H1 (cell line): ENCODE measurements around the gene VIPR2. TPM values are rescaled to one million over a fixed set of nuclear protein-coding genes. Genes with fewer than 3 reads are reported as not detected.

Source experiments
- CTCF ChIA-PET: fragments of 300-600 bp; sonication (Branson Sonifier 250); formaldehyde crosslinking; loops from one replicate; lab custom pipeline; 2021; ENCODE audit not compliant: partially characterized antibody; lab: Charles Lee
- POLR2A ChIA-PET: fragments of 300-600 bp; sonication (Branson Sonifier 250); formaldehyde crosslinking; loops from one replicate; lab custom pipeline; 2021; ENCODE audit warnings: inconsistent platforms; ENCODE audit not compliant: partially characterized antibody; lab: Charles Lee
- DNase-seq, 2 experiments: peaks; one replicate each; pipeline versions ENCODE4 v3.0.0 to v3.0.0-alpha.2; 2010 to 2022; ENCODE audit warnings: low spot score in 2 of 2, low read depth in 1 of 2, mixed read lengths in 1 of 2
- FAIRE-seq: peaks from 2 replicates; lab custom pipeline; 2011; peaks lifted over from hg19 to GRCh38; lab: Jason Lieb, UNC
- H2AFZ ChIP-seq: 2 replicates; pipeline ENCODE4 v1.8.1; 2012; ENCODE audit warnings: low read length, inconsistent platforms
- H2AK5ac ChIP-seq: 2 replicates; pipeline ENCODE4 v1.6.1; 2013; ENCODE audit warnings: low read depth, low read length
- H2BK120ac ChIP-seq: replicated peaks from 2 replicates; pipeline ENCODE3; 2013; ENCODE audit warnings: low read depth, low read length, inconsistent platforms
- H2BK12ac ChIP-seq: 2 replicates; pipeline ENCODE4 v1.6.1; 2013; ENCODE audit warnings: low read depth, low read length
- H2BK15ac ChIP-seq: 2 replicates; pipeline ENCODE4 v1.6.1; 2013; ENCODE audit warnings: low read length
- H2BK20ac ChIP-seq: 2 replicates; pipeline ENCODE4 v1.6.1; 2013; ENCODE audit warnings: low read length
- H2BK5ac ChIP-seq: 2 replicates; pipeline ENCODE4 v1.6.1; 2013; ENCODE audit warnings: low read depth, low read length
- H3K14ac ChIP-seq: 2 replicates; pipeline ENCODE4 v1.6.1; 2013; ENCODE audit warnings: inconsistent platforms; ENCODE audit not compliant: insufficient read length
- H3K18ac ChIP-seq: 2 replicates; pipeline ENCODE4 v1.6.1; 2013; ENCODE audit warnings: low read length; ENCODE audit errors: extremely low read depth
- H3K23ac ChIP-seq: 2 replicates; pipeline ENCODE4 v1.6.1; 2013; ENCODE audit warnings: inconsistent platforms; ENCODE audit not compliant: insufficient read length
- H3K23me2 ChIP-seq: 2 replicates; pipeline ENCODE4 v1.6.1; 2013; ENCODE audit warnings: low read depth, low read length
- H3K27ac ChIP-seq: 2 replicates; pipeline ENCODE4 v1.6.1; 2011; ENCODE audit warnings: low read depth, low read length, inconsistent platforms
- H3K27me3 ChIP-seq, 4 experiments: replicated peaks in 1 of 4; 1 replicate in 1 of 4; 2 replicates in 3 of 4; pipeline versions ENCODE4 v1.6.1 to v1.8.1; 2011 to 2013; ENCODE audit warnings: low read length in 3 of 4, mild to moderate bottlenecking in 3 of 4, inconsistent platforms in 2 of 4, mixed read lengths in 2 of 4, moderate library complexity in 1 of 4; ENCODE audit not compliant: control insufficient read depth in 3 of 4, insufficient read depth in 3 of 4; ENCODE audit errors: extremely low read depth in 1 of 4
- H3K36me3 ChIP-seq, 4 experiments: 2 replicates each; pipeline versions ENCODE4 v1.6.1 to v1.8.1; 2011 to 2013; ENCODE audit warnings: mild to moderate bottlenecking in 4 of 4, low read length in 3 of 4, moderate library complexity in 2 of 4, control low read depth in 1 of 4, inconsistent platforms in 1 of 4; ENCODE audit not compliant: insufficient read depth in 4 of 4, control insufficient read depth in 2 of 4
- H3K4ac ChIP-seq: replicated peaks from 2 replicates; pipeline ENCODE3; 2013; ENCODE audit warnings: low read length, low read depth, mixed read lengths, inconsistent platforms; ENCODE audit not compliant: insufficient read length
- H3K4me1 ChIP-seq, 4 experiments: replicated peaks in 1 of 4; 1 replicate in 1 of 4; 2 replicates in 3 of 4; pipeline versions ENCODE4 v1.6.1 to v1.8.1; 2011 to 2013; ENCODE audit warnings: low read length in 3 of 4, inconsistent platforms in 2 of 4, mixed read lengths in 1 of 4; ENCODE audit not compliant: insufficient read depth in 4 of 4, control insufficient read depth in 3 of 4
- H3K4me2 ChIP-seq, 2 experiments: 2 replicates each; pipeline versions ENCODE4 v1.6.1 to v1.8.1; 2011 to 2013; ENCODE audit warnings: low read depth in 2 of 2, low read length in 2 of 2, control low read depth in 1 of 2, inconsistent platforms in 1 of 2, mild to moderate bottlenecking in 1 of 2; ENCODE audit not compliant: insufficient read depth in 1 of 2
- H3K4me3 ChIP-seq, 4 experiments: fragments of 200-600, 300-600 bp in 1 of 4; sonication (generic), shearing (Covaris generic), sonication (Bioruptor Twin) in 1 of 4; 2 replicates each; pipeline versions ENCODE4 v1.5.1 to v1.8.1; 2011 to 2016; ENCODE audit warnings: low read length in 4 of 4, low read depth in 3 of 4, control low read depth in 2 of 4, inconsistent platforms in 2 of 4, mild to moderate bottlenecking in 2 of 4, mixed read lengths in 1 of 4, moderate library complexity in 1 of 4; ENCODE audit not compliant: insufficient read depth in 2 of 4; ENCODE audit errors: extremely low read depth in 1 of 4
- H3K56ac ChIP-seq: replicated peaks from 2 replicates; pipeline ENCODE3; 2013; ENCODE audit warnings: low read depth, mild to moderate bottlenecking, mixed read lengths, low read length, inconsistent platforms; ENCODE audit not compliant: insufficient read length
- H3K79me1 ChIP-seq: 2 replicates; pipeline ENCODE4 v1.6.1; 2013; ENCODE audit warnings: low read depth, low read length, control low read depth
- H3K79me2 ChIP-seq, 2 experiments: 2 replicates each; pipeline versions ENCODE4 v1.6.1 to v1.8.1; 2012 to 2013; ENCODE audit warnings: low read length in 2 of 2, mild to moderate bottlenecking in 2 of 2, inconsistent platforms in 1 of 2; ENCODE audit not compliant: insufficient read depth in 2 of 2, control insufficient read depth in 1 of 2
- H3K9ac ChIP-seq, 4 experiments: replicated peaks in 1 of 4; 1 replicate in 1 of 4; 2 replicates in 3 of 4; pipeline versions ENCODE4 v1.6.1 to v1.8.1; 2011 to 2013; ENCODE audit warnings: low read depth in 3 of 4, low read length in 3 of 4, control low read depth in 2 of 4, mild to moderate bottlenecking in 2 of 4, moderate library complexity in 2 of 4, inconsistent platforms in 1 of 4; ENCODE audit errors: extremely low read depth in 1 of 4
- H3K9me3 ChIP-seq, 2 experiments: 2 replicates each; pipeline versions ENCODE4 v1.6.1 to v1.8.1; 2012 to 2013; ENCODE audit warnings: mild to moderate bottlenecking in 2 of 2, moderate library complexity in 2 of 2, control low read depth in 1 of 2, inconsistent platforms in 1 of 2, low read depth in 1 of 2, low read length in 1 of 2, mixed read lengths in 1 of 2; ENCODE audit not compliant: insufficient read depth in 2 of 2
- H4K20me1 ChIP-seq, 2 experiments: replicated peaks in 1 of 2; 2 replicates each; pipeline versions ENCODE3 to v1.8.1; 2011 to 2013; ENCODE audit warnings: inconsistent platforms in 2 of 2, low read length in 2 of 2, mild to moderate bottlenecking in 1 of 2; ENCODE audit not compliant: insufficient read depth in 2 of 2, control insufficient read depth in 1 of 2
- H4K5ac ChIP-seq: 2 replicates; pipeline ENCODE4 v1.6.1; 2013; ENCODE audit warnings: low read length, low read depth, mixed read lengths, inconsistent platforms; ENCODE audit not compliant: insufficient read length
- H4K8ac ChIP-seq: 2 replicates; pipeline ENCODE4 v1.8.0; 2013; ENCODE audit warnings: mild to moderate bottlenecking, moderate library complexity, low read length, inconsistent platforms; ENCODE audit not compliant: insufficient read depth; ENCODE audit errors: extremely low read depth
- H4K91ac ChIP-seq: replicated peaks from 2 replicates; pipeline ENCODE3; 2013; ENCODE audit warnings: low read length, mixed read lengths, inconsistent platforms; ENCODE audit not compliant: insufficient read length
- ASH2L ChIP-seq: fragments of 200-600, 300-600 bp; sonication (generic); IDR thresholded peaks from one replicate; pipeline ENCODE4 v1.7.1; 2017; ENCODE audit warnings: low read length
- CTCF ChIP-seq, 3 experiments: IDR thresholded peaks; 1 replicate in 2 of 3; 2 replicates in 1 of 3; pipeline versions ENCODE4 v1.5.1 to v1.6.1; 2011; ENCODE audit warnings: low read length in 3 of 3, mild to moderate bottlenecking in 3 of 3, inconsistent platforms in 2 of 3, low read depth in 1 of 3, moderate library complexity in 1 of 3; ENCODE audit not compliant: insufficient read depth in 1 of 3; ENCODE audit errors: control extremely low read depth in 1 of 3
- JUN ChIP-seq: IDR thresholded peaks from 2 replicates; pipeline ENCODE4 v1.6.1; 2011; ENCODE audit warnings: low read depth, mild to moderate bottlenecking, improper control_type of control experiment, low read length
- KDM1A ChIP-seq: fragments of 200-600, 300-600 bp; sonication (generic); IDR thresholded peaks from 2 replicates; pipeline ENCODE4 v1.7.1; 2016; ENCODE audit warnings: mild to moderate bottlenecking, low read length, borderline replicate concordance
- NRF1 ChIP-seq: IDR thresholded peaks from 2 replicates; pipeline ENCODE4 v1.6.1; 2011; ENCODE audit warnings: mild to moderate bottlenecking, low read depth, low read length, improper control_type of control experiment
- RAD21 ChIP-seq, 2 experiments: IDR thresholded peaks in 1 of 2; conservative IDR thresholded peaks in 1 of 2; 2 replicates each; pipeline ENCODE4 v1.6.1; 2011; ENCODE audit warnings: low read depth in 2 of 2, low read length in 2 of 2, improper control_type of control experiment in 1 of 2, inconsistent platforms in 1 of 2, mild to moderate bottlenecking in 1 of 2, moderate library complexity in 1 of 2
- SIN3A ChIP-seq, 2 experiments: IDR thresholded peaks in 1 of 2; conservative IDR thresholded peaks in 1 of 2; 2 replicates each; pipeline ENCODE4 v1.6.1; 2011 to 2012; ENCODE audit warnings: low read length in 2 of 2, improper control_type of control experiment in 1 of 2, low read depth in 1 of 2, mild to moderate bottlenecking in 1 of 2
- SUZ12 ChIP-seq: fragments of 200-600 bp; sonication (generic); IDR thresholded peaks from 2 replicates; pipeline ENCODE4 v1.6.1; 2012; ENCODE audit warnings: mild to moderate bottlenecking, inconsistent platforms, low read length, moderate library complexity, mixed read lengths
- TBP ChIP-seq: IDR thresholded peaks from 2 replicates; pipeline ENCODE4 v1.6.1; 2011; ENCODE audit warnings: low read depth, low read length, improper control_type of control experiment
- USF2 ChIP-seq: IDR thresholded peaks from 2 replicates; pipeline ENCODE4 v1.6.1; 2011; ENCODE audit warnings: low read length, improper control_type of control experiment
- WGBS, 2 experiments: shearing (Covaris generic) in 1 of 2; methylation state at CpG; one replicate each; pipeline versions ENCODE4 v1.1.6 to v1.1.7; 2013 to 2015; ENCODE audit warnings: low lambda C conversion rate in 2 of 2, mixed read lengths in 2 of 2, inconsistent platforms in 1 of 2, low coverage in 1 of 2, missing lambda C conversion rate in 1 of 2; ENCODE audit not compliant: insufficient replicate concordance in 2 of 2, insufficient coverage in 1 of 2, insufficient read length in 1 of 2; ENCODE audit errors: extremely low coverage in 1 of 2, missing lambda C conversion rate in 1 of 2; 5-methylcytosine and 5-hydroxymethylcytosine counted together
- polyA plus RNA-seq, 7 experiments: library from polyadenylated mRNA; depleted of rRNA in 3 of 7; stranded (reverse) in 5 of 7; unstranded in 2 of 7; fragments of >200 nt in 5 of 7; fragments of 200-250 nt in 2 of 7; gene quantifications; 1 replicate in 5 of 7; 2 replicates in 1 of 7; 4 replicates in 1 of 7; pipeline versions ENCODE4 v1.2.1 to v1.2.3, GENCODE V29; 2011 to 2013; ENCODE audit warnings: missing spikeins in 2 of 7, mixed read lengths in 2 of 7
- total RNA-seq: library from RNA; stranded (reverse); fragmentation: NEBNext Ultra II Directional; extraction: Animal tissue kit (Norgen Biotek cat#: 25700); gene quantifications from 2 replicates; pipeline ENCODE4 v1.2.1, GENCODE V29; 2021

VIPR2 gene
- total and polyA plus RNA-seq, 2 of the 8 experiments (the other 6 are each of a cell fraction or from before 2014, with no cell fraction given) = 2.4 to 6.3 TPM

GRCh38 chr7:159166530-159166929 is 21.9 kb upstream of the VIPR2 start:
- FAIRE-seq = no peak
- no peak for TF ChIP-seq USF2
- no peak for TF ChIP-seq TBP
- no peak for TF ChIP-seq ASH2L
- TF ChIP-seq JUN = no peak
- no peak for TF ChIP-seq RAD21 (IDR thresholded peaks at IDR 0.05 in 1 of 2, conservative IDR thresholded peaks at IDR 0.05 in 1 of 2; ENCODE audit: low read depth in 2 of 2, low read length in 2 of 2)
- no peak for TF ChIP-seq KDM1A
- TF ChIP-seq CTCF (IDR thresholded peaks at IDR 0.05; ENCODE audit: control extremely low read depth in 1 of 3, insufficient read depth in 1 of 3, low read depth in 1 of 3, low read length in 3 of 3) = no peak
- TF ChIP-seq SIN3A (conservative IDR thresholded peaks at IDR 0.05 in 1 of 2, IDR thresholded peaks at IDR 0.05 in 1 of 2; ENCODE audit: low read depth in 1 of 2, low read length in 2 of 2) = no peak
- TF ChIP-seq NRF1 = no peak
- TF ChIP-seq SUZ12 = no peak

More at GRCh38 chr7:159166530-159166929, 21.9 kb upstream of the VIPR2 start:
- Histone ChIP-seq H3K23me2 (peaks cover 8% of the 10 kb centered on the region; the same call in 1 of the 2 replicates), H3K79me1 (no peaks in the 10 kb centered on the region), H3K36me3 (no peaks in the 10 kb centered on the region), H4K5ac (no peak overlapping the region), H3K18ac (no peak overlapping the region), H4K8ac (no peak overlapping the region), H3K79me2 (no peaks in the 10 kb centered on the region), H3K4ac (no peak overlapping the region), H2AK5ac (no peak overlapping the region; the same call in 1 of the 2 replicates), H3K27ac (no peak overlapping the region), H3K4me3 (no peak overlapping the region), H2BK5ac (no peak overlapping the region), H3K4me2 (no peak overlapping the region), H3K14ac (no peak overlapping the region), H2AFZ (no peak overlapping the region), H2BK12ac (no peak overlapping the region), H3K4me1 (no peaks in the 10 kb centered on the region), H2BK20ac (no peak overlapping the region), H4K91ac (no peak overlapping the region), H3K9me3 (peaks cover 25 to 34% of the 10 kb centered on the region in 2 experiments), H2BK120ac (no peak overlapping the region), H4K20me1 (peaks cover 0 to 7% of the 10 kb centered on the region in 2 experiments), H3K56ac (peak overlapping the region; percentile 99), H2BK15ac (no peak overlapping the region), H3K27me3 (no peaks in the 10 kb centered on the region), H3K9ac (no peak overlapping the region), H3K23ac (no peak overlapping the region)
- CTCF ChIA-PET = no interaction called here
- POLR2A ChIA-PET = no interaction called here
- WGBS, 2 experiments = 51% methylated on average over 3 of the region's 3 CpGs; no CpG with 5 or more reads in 1 of the 2 experiments
- no peak for DNase-seq
